Muscle layer of colon (tissue), 2 donors: ENCODE results near the gene FHDC1.

Experiments
- H3K27ac ChIP-seq: one replicate; pipeline ENCODE4 v1.7.0; 2013; ENCODE audit warnings: low read depth, mild to moderate bottlenecking, low read length, moderate library complexity
- H3K27me3 ChIP-seq, 2 donors: one replicate each; pipeline ENCODE4 v1.7.0; 2013; ENCODE audit warnings: low read length in 2 of 2, mild to moderate bottlenecking in 2 of 2; ENCODE audit not compliant: insufficient read depth in 2 of 2, control insufficient read depth in 1 of 2
- H3K36me3 ChIP-seq: one replicate; pipeline ENCODE4 v1.7.0; 2013; ENCODE audit warnings: mild to moderate bottlenecking, low read length; ENCODE audit not compliant: insufficient read depth
- H3K4me1 ChIP-seq: one replicate; pipeline ENCODE4 v1.7.0; 2013; ENCODE audit warnings: mild to moderate bottlenecking, low read length; ENCODE audit not compliant: insufficient read depth
- H3K4me3 ChIP-seq, 2 donors: one replicate each; pipeline ENCODE4 v1.7.0; 2013; ENCODE audit warnings: low read length in 2 of 2, low read depth in 1 of 2, mild to moderate bottlenecking in 1 of 2, moderate library complexity in 1 of 2
- H3K9ac ChIP-seq: one replicate; pipeline ENCODE4 v1.7.0; 2013; ENCODE audit warnings: low read length
- H3K9me3 ChIP-seq: one replicate; pipeline ENCODE4 v1.7.0; 2013; ENCODE audit warnings: mild to moderate bottlenecking, low read length
- donor health status: abdominal sarcoma.
- donor health status: Adenocarcinoma of cecum.

The FHDC1 gene

GRCh38 chr4:152917543-152918395 lies 18.4 kb upstream of the FHDC1 start:
- Histone ChIP-seq H3K4me1 (no peaks in the 10 kb centered on the region), H3K27ac (no peak overlapping the region), H3K9ac (no peak overlapping the region), H3K36me3 (no peaks in the 10 kb centered on the region), H3K9me3 (no peaks in the 10 kb centered on the region), H3K27me3 (no peaks in the 10 kb centered on the region), H3K4me3 (no peak overlapping the region)

- no peaks in the 10 kb centered on the region for H3K9me3 ChIP-seq
- H3K4me1 ChIP-seq = no peaks in the 10 kb centered on the region
- H3K4me3 ChIP-seq = no peak overlapping the region
- no peaks in the 10 kb centered on the region for H3K36me3 ChIP-seq
- no peak overlapping the region for H3K9ac ChIP-seq
- H3K27me3 ChIP-seq = no peaks in the 10 kb centered on the region
- H3K27ac ChIP-seq = no peak overlapping the region
Observed at GRCh38 chr4:152919826-152920225, 16.3 kb upstream of the FHDC1 start.

- Histone ChIP-seq H3K27ac (no peak overlapping the region), H3K4me3 (no peak overlapping the region), H3K4me1 (no peaks in the 10 kb centered on the region), H3K9ac (no peak overlapping the region), H3K9me3 (no peaks in the 10 kb centered on the region), H3K36me3 (no peaks in the 10 kb centered on the region), H3K27me3 (no peaks in the 10 kb centered on the region)
Observed at GRCh38 chr4:152920768-152921167, 15.4 kb upstream of the FHDC1 start.

GRCh38 chr4:152921284-152921683 lies 14.8 kb upstream of the FHDC1 start:
- no peaks in the 10 kb centered on the region for H3K9me3 ChIP-seq
- H3K27ac ChIP-seq = no peak overlapping the region
- H3K4me1 ChIP-seq = no peaks in the 10 kb centered on the region
- H3K9ac ChIP-seq = no peak overlapping the region
- no peaks in the 10 kb centered on the region for H3K27me3 ChIP-seq
- H3K36me3 ChIP-seq = no peaks in the 10 kb centered on the region
- H3K4me3 ChIP-seq = no peak overlapping the region

- H3K9me3 ChIP-seq = no peaks in the 10 kb centered on the region
- no peak overlapping the region for H3K27ac ChIP-seq
- H3K4me1 ChIP-seq = no peaks in the 10 kb centered on the region
- H3K9ac ChIP-seq = no peak overlapping the region
- no peaks in the 10 kb centered on the region for H3K36me3 ChIP-seq
- H3K4me3 ChIP-seq = no peak overlapping the region
- no peaks in the 10 kb centered on the region for H3K27me3 ChIP-seq
Observed at GRCh38 chr4:152925851-152926250, 10.3 kb upstream of the FHDC1 start.

- no peak overlapping the region for H3K27ac ChIP-seq
Observed at GRCh38 chr4:152926959-152927358, 9.2 kb upstream of the FHDC1 start.

GRCh38 chr4:152927737-152928136 lies 8.4 kb upstream of the FHDC1 start:
- Histone ChIP-seq H3K36me3 (no peaks in the 10 kb centered on the region), H3K4me1 (no peaks in the 10 kb centered on the region), H3K27ac (no peak overlapping the region), H3K9ac (no peak overlapping the region), H3K4me3 (no peak overlapping the region), H3K9me3 (no peaks in the 10 kb centered on the region), H3K27me3 (no peaks in the 10 kb centered on the region)

More at GRCh38 chr4:152926959-152927358, 9.2 kb upstream of the FHDC1 start:
- H3K9ac ChIP-seq = no peak overlapping the region
- H3K4me1 ChIP-seq = no peaks in the 10 kb centered on the region
- no peak overlapping the region for H3K4me3 ChIP-seq
- H3K9me3 ChIP-seq = no peaks in the 10 kb centered on the region
- H3K27me3 ChIP-seq = no peaks in the 10 kb centered on the region
- no peaks in the 10 kb centered on the region for H3K36me3 ChIP-seq

GRCh38 chr4:152928286-152928685 lies 7.8 kb upstream of the FHDC1 start:
- Histone ChIP-seq H3K9me3 (no peaks in the 10 kb centered on the region), H3K36me3 (no peaks in the 10 kb centered on the region), H3K4me1 (no peaks in the 10 kb centered on the region), H3K4me3 (no peak overlapping the region), H3K9ac (no peak overlapping the region), H3K27me3 (no peaks in the 10 kb centered on the region), H3K27ac (no peak overlapping the region)

GRCh38 chr4:152929888-152930287 lies 6.2 kb upstream of the FHDC1 start:
- H3K36me3 ChIP-seq = no peaks in the 10 kb centered on the region
- no peak overlapping the region for H3K4me3 ChIP-seq
- no peaks in the 10 kb centered on the region for H3K9me3 ChIP-seq
- no peaks in the 10 kb centered on the region for H3K4me1 ChIP-seq
- H3K27me3 ChIP-seq = no peaks in the 10 kb centered on the region
- H3K9ac ChIP-seq = no peak overlapping the region
- no peak overlapping the region for H3K27ac ChIP-seq

- Histone ChIP-seq H3K4me3 (no peak overlapping the region), H3K36me3 (no peaks in the 10 kb centered on the region), H3K27me3 (peaks cover 10 to 38% of the 10 kb centered on the region in 2 donors), H3K9ac (no peak overlapping the region), H3K27ac (no peak overlapping the region), H3K4me1 (peaks cover 8% of the 10 kb centered on the region), H3K9me3 (no peaks in the 10 kb centered on the region)
Observed at GRCh38 chr4:152935143-152935542, 980 bp upstream of the FHDC1 start.

- no peaks in the 10 kb centered on the region for H3K36me3 ChIP-seq
- no peaks in the 10 kb centered on the region for H3K9me3 ChIP-seq
- H3K27ac ChIP-seq = no peak overlapping the region
- H3K9ac ChIP-seq = no peak overlapping the region
- H3K4me1 ChIP-seq = peaks cover 8% of the 10 kb centered on the region
- H3K27me3 ChIP-seq = peaks cover 10 to 38% of the 10 kb centered on the region in 2 donors
- peak overlapping the region; percentile 60 to 74 for H3K4me3 ChIP-seq
Observed at GRCh38 chr4:152936446-152937335, 568 bp downstream of the FHDC1 start.
